Activated CD4-positive, alpha-beta T cell treated with anti-CD3 and anti-CD28 coated beads for 24 hours (primary cell): ENCODE measurements around the gene PAX5.
A peak's percentile ranks its signal among the peaks of the same experiment; 100 is the strongest.
"Not testable (repeated sequence)": the region's sequence is repeated elsewhere in the genome, so short reads cannot be mapped to it uniquely, and the experiment has no call there.

Source experiments
- DNase-seq, 2 donors: peaks; one replicate each; pipeline ENCODE4 v3.0.0-alpha.2; 2020; ENCODE audit warnings: low read depth in 2 of 2

The PAX5 gene

GRCh38 chr9:37033682-37034304 lies at the start of gene PAX5:
Gene PAX5 (minus strand): TSS chr9:37034268. CDS start chr9:37034031, 237 bp downstream.
- DNase-seq: no peak

DNA sequence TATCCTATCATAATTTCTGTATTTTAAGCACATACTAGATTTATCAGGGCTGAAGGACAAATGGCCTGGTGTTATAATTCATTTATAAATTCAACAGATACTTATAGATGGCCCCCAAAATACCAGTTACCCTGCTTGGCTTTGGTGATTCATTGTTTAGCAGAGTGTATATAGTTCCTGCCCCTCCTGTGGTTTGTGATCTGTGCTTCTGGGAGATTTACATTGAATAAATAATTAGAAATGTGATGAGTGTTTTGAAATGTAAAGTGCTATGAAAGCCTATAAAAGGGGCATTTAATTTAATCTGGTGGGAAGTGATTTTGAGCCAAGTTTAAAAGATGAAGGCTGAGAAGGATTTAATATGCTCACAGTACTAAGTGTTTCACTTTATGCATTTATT lies 49.6 kb upstream of the PAX5 start:
- DNase-seq: no peak

GRCh38 chr9:37082214-37082765 lies 48.2 kb upstream of the PAX5 start:
- no peak for DNase-seq

- DNase-seq: not testable (repeated sequence)
Measured at GRCh38 chr9:37081507-37081906, 47.4 kb upstream of the PAX5 start.

- DNase-seq: not testable (repeated sequence)
Measured at GRCh38 chr9:37080165-37080628, 46.1 kb upstream of the PAX5 start.

GRCh38 chr9:37079370-37080164 lies 45.5 kb upstream of the PAX5 start:
- peak; percentile 87 to 89 for DNase-seq

DNA sequence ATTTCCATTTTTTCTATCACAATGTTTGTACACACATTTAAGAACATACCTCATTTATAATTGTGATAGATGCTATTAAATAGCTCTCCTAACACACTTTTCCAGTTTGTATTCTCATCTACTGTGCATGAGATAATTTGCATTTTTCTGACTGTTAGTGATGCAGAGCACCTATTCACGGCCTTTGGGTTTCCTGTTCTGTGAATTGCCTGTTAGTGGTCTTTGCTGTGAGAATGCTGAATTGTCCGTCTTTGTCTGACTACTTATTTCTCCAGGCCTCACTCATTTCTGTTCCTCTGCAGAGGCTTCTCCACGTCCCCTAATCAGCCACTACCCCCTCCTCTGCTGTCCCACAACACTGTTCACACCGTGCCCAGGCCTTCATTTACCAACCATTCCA lies 40.7 kb upstream of the PAX5 start:
- DNase-seq: not testable (repeated sequence)

DNA sequence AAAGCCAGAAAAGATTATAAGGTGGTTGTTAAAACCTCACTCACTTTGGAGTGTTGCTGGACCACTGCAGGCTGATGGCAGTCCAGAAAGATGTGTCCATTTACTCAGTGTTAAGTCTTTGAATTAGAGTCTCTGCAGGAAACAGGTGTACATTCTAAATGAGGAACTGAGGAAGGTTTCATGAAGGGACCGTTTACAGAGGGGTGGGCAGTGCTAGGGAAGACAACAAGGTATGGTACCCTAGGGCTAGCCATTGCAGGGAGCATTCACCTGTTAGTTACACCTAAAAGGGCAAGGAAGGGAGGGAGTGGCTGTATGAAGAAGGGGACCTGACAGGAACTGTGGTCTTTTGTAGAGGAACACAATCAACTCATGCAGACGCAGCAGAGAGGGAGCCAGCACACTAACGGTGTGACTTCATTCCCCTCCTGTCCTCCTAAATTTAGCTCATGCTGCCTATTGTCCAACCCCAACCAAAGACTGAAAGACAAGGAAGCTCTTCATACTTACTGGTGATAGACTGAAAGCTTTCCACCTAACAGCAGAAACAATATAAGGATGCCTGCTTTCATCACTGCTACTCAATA lies 32.2 kb upstream of the PAX5 start:
- no peak for DNase-seq

DNA sequence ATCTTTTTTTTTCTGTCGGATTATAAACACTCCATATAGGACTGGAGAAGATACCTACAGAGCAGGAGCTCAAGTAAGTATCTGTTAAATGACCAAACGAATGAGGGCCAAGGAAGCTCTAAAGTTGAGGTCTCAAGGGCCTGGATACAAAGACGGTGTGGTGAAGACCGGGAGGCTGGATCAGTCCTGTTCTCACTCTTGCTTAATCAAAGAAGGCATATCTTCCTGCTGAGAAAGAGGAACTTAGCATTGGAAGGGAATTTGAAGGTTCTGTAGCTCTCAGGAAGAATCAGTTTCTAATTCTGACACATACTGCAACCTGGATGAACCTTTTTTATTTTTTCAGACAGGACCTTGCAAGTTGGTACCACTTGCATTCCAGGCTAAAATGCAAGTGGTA lies 28.3 kb upstream of the PAX5 start:
- DNase-seq: no peak

- no peak for DNase-seq
Measured at GRCh38 chr9:37061768-37062167, 27.7 kb upstream of the PAX5 start.

DNA sequence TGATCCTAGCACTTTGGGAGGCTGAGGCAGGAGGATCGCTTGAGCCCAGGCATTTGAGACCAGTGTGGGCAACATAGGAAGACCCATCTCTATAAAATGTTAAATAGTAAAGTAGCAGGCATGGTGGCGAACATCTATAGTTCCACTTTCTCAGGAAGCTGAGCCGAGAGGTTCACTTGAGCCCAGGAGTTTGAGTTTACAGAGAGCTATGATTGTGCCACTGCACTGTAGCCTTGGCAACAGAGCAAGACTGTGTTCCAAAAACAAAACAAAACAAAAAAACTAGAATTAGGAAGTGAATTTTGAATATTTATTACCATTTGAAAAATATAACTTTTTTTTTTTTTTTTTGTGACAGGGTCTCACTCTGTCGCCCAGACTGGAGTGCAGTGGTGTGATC lies 26.8 kb upstream of the PAX5 start:
- DNase-seq: no peak

GRCh38 chr9:37056046-37056920 lies 22.2 kb upstream of the PAX5 start:
- DNase-seq: no peak

- not testable (repeated sequence) for DNase-seq
Measured at GRCh38 chr9:37054363-37054720, 20.3 kb upstream of the PAX5 start.

DNA sequence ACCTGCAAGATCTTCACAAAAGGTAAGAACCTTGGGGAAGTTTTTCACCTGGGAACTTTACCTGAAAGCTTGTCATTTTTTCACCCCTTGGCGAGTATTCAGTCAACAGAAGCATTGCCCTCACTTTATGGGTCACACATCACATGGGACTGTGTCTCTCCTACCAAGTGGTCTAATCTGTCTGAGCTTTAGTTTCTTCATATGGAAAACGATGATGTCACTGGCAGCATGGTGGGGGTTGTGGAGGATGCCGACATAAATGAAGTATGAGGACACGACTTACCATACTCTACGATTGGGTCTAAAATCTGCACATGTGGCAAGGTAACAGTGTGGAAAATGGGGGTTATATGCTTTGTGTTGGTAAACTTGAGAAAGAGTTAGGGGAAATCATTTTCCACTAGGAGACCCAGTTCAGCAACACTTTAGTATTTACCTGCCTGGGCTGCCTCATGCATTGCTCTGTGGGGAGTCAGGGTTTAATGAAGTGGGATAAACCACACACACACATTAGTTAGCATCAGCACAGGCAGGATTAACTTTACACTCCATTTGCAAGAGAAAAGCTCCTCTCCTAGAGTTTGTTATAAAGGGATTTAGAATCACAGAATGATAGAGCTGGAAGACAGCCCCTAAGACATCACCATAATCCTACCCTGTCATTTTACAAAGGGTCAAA lies 19.8 kb upstream of the PAX5 start:
- DNase-seq: no peak

DNA sequence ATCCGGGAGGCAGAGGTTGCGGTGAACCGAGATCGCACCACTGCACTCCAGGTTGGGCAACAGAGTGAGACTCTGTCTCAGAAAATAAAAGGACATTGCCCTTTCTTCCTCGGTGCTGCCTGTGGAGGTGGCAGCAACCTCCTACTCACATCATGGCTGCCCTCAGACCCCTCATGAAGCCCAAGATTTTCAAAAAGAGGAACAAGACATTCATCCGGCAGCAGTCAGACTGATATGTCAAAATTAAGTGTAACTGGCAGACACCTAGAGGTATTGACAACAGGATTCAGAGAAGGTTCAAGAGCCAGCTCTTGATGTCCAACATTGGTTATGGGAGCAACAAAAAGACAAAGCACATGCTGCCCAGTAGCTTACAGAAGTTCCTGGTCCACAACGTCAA lies 12.6 kb upstream of the PAX5 start:
- DNase-seq: no peak

DNA sequence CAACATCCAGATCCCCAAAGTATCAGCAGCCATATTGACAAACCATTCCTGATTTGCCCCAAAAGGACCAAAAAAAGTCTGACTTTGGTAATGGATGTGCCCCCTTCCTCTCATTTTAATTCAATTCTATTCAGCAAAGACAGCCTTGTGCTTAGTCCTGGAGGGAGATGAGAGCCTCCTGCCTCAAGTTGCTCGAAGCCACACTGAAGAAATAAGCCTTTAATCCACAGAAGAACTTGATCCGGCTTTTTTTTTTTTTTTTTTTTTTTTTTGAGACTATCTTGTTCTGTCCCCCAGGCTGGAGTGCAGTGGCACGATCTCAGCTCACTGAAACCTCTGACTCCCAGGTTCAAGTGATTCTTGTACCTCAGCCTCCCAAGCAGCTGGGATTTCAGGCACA lies 8.4 kb upstream of the PAX5 start:
- DNase-seq: no peak

DNA sequence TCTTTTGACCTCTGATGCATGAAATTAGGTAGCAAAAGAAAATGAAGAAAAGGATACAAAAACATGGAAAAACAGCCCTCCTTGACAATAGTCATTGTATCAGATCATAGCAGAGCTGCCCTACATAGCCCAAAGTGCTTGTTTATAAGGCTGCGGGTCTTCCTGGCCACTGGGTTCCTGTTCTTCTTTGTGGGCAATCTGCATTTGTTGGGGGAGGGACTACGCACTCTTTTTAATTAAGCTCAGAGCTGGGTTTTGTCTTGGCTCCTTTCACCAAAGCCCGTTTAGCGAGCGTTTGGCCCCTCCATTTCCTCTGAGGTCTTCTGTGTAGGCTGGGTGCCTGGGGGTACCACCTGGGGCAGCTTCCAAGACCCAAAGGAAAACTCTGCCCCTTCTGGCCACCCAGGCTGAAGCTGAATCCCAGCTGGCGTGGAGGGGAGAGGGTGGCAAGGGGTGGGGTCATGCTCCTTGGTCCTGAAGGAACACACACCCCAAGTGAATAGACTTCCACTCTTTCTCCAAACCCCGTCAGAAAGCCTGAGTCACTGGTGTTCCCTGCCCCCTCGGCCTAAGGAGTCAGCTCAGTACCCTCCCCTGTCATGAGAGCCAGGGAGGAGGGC lies 6.5 kb upstream of the PAX5 start:
- no peak for DNase-seq

GRCh38 chr9:37038943-37039464 lies 4.9 kb upstream of the PAX5 start:
- no peak for DNase-seq

GRCh38 chr9:37038302-37038942 lies 4.4 kb upstream of the PAX5 start:
- DNase-seq: no peak
